ENCODE measurements around the gene FRZB. TPM values are rescaled to one million over a fixed set of nuclear protein-coding genes. Genes with fewer than 3 reads are reported as not detected.

Gene FRZB
- total and polyA plus RNA-seq, 2 donors (not counting 1 experiment from before 2014, with no cell fraction given) = 1.5 to 2.0 TPM

DNA sequence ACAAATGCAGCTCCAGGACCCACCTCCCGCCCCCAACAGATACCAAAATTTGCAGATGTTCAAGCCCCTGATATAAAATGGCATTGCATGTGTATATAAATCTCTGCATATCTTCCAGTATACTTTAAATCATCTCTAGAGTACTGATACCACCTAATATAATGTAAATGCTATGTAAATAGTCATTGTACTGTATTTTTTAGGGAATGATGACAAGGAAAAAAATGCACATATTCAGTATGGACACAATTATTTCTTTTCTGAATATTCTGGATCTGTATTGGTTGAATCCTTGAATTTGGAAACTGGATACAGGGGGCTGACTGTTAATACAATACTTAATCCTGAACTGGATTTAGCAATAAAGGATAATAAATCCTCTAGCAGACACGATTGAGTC lies 67.7 kb downstream of the FRZB start:
- no peaks in the 10 kb centered on the region for H3K36me3 ChIP-seq (ENCODE audit: control insufficient read depth, insufficient read depth, low read length)
- H3K4me2 ChIP-seq (ENCODE audit: extremely low read depth, insufficient read depth, low read length) = no peak overlapping the region
- no peak overlapping the region for H3K27ac ChIP-seq (ENCODE audit: insufficient read depth, low read length)
- no peak for DNase-seq (ENCODE audit: low read depth in 2 of 2)
- H3K9me3 ChIP-seq (ENCODE audit: control insufficient read depth, insufficient read depth, low read depth, low read length) = no peaks in the 10 kb centered on the region
- TF ChIP-seq EZH2 (IDR thresholded peaks at IDR 0.05; ENCODE audit: low read length, missing control alignments) = no peak
- no peak for TF ChIP-seq CTCF (conservative IDR thresholded peaks at IDR 0.05 in 1 of 2, IDR thresholded peaks at IDR 0.05 in 1 of 2; ENCODE audit: low read depth in 1 of 2, low read length in 2 of 2)
- no peaks in the 10 kb centered on the region for H3K79me2 ChIP-seq (ENCODE audit: control insufficient read depth, insufficient read depth, low read length)
- no peaks in the 10 kb centered on the region for H4K20me1 ChIP-seq (ENCODE audit: control insufficient read depth, extremely low read depth, insufficient read depth, low read length)
- no peaks in the 10 kb centered on the region for H3K4me1 ChIP-seq (ENCODE audit: control insufficient read depth, extremely low read depth, insufficient read depth, low read length)
- H3K27me3 ChIP-seq (ENCODE audit: control insufficient read depth, insufficient read depth, low read length) = no peaks in the 10 kb centered on the region
- H3K4me3 ChIP-seq (replicated peaks in 1 of 4; ENCODE audit: control extremely low read depth in 1 of 4, insufficient read depth in 1 of 4, low read depth in 3 of 4, low read length in 4 of 4) = no peak overlapping the region
- H2AFZ ChIP-seq (ENCODE audit: low read length) = no peak overlapping the region
- no peak overlapping the region for H3K9ac ChIP-seq (ENCODE audit: insufficient read depth, low read length)

DNA sequence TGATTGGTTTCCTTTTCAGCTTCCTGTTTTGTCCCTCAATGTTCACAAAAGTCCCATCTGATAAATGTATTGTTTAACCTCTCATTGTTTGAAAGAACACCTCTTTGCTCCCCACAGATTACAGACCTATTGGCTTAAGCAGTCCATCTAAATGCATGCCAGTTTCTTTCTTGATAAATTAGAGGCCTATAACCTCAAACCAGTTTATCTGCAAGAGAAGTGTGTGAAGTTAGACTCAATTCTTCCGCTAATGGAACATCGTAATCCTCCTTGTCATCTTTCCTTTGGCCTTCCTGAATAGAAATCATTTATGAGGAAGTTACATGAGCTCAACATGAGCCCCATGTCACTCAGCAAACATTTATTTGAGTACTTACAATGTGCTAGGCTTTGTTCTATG lies 74.0 kb downstream of the FRZB start:
- no peak for TF ChIP-seq CTCF (conservative IDR thresholded peaks at IDR 0.05 in 1 of 2, IDR thresholded peaks at IDR 0.05 in 1 of 2; ENCODE audit: low read depth in 1 of 2, low read length in 2 of 2)
- no peak for TF ChIP-seq EZH2 (IDR thresholded peaks at IDR 0.05; ENCODE audit: low read length, missing control alignments)

DNA sequence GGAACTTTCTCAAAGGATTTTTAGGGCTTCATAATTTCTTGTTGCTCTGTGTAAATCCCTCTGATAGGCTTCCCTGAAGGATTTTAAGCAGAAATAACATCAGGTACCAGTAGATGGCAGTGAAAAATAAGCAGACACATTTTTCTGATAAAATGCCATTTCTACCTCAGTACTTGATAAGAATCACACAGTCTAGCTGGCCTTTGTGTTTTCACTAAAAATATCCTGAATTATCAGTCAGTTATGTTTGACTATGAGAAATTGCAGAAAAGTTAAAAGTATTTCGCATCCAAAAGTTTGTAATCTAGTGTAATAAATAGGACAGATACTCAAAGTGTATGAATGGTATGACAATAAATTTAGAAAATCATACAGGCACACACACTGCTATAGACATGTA lies 81.7 kb downstream of the FRZB start:
- H3K79me2 ChIP-seq (ENCODE audit: control insufficient read depth, insufficient read depth, low read length) = no peaks in the 10 kb centered on the region
- H3K4me1 ChIP-seq (ENCODE audit: control insufficient read depth, extremely low read depth, insufficient read depth, low read length) = no peaks in the 10 kb centered on the region
- TF ChIP-seq CTCF (conservative IDR thresholded peaks at IDR 0.05 in 1 of 2, IDR thresholded peaks at IDR 0.05 in 1 of 2; ENCODE audit: low read depth in 1 of 2, low read length in 2 of 2) = peak; percentile 46 to 51
- TF ChIP-seq EZH2 (IDR thresholded peaks at IDR 0.05; ENCODE audit: low read length, missing control alignments) = no peak
- H3K4me3 ChIP-seq (replicated peaks in 1 of 4; ENCODE audit: control extremely low read depth in 1 of 4, insufficient read depth in 1 of 4, low read depth in 3 of 4, low read length in 4 of 4) = no peak overlapping the region
- no peaks in the 10 kb centered on the region for H4K20me1 ChIP-seq (ENCODE audit: control insufficient read depth, extremely low read depth, insufficient read depth, low read length)
- H3K9ac ChIP-seq (ENCODE audit: insufficient read depth, low read length) = no peak overlapping the region
- no peaks in the 10 kb centered on the region for H3K36me3 ChIP-seq (ENCODE audit: control insufficient read depth, insufficient read depth, low read length)
- H3K9me3 ChIP-seq (ENCODE audit: control insufficient read depth, insufficient read depth, low read depth, low read length) = no peaks in the 10 kb centered on the region
- no peak overlapping the region for H3K27ac ChIP-seq (ENCODE audit: insufficient read depth, low read length)
- H3K27me3 ChIP-seq (ENCODE audit: control insufficient read depth, insufficient read depth, low read length) = no peaks in the 10 kb centered on the region
- no peak overlapping the region for H3K4me2 ChIP-seq (ENCODE audit: extremely low read depth, insufficient read depth, low read length)
- no peak overlapping the region for H2AFZ ChIP-seq (ENCODE audit: low read length)
- peak; percentile 49 to 66 for DNase-seq (ENCODE audit: low read depth in 2 of 2)

More for the DNA sequence above, 74.0 kb downstream of the FRZB start:
- Histone ChIP-seq H4K20me1 (ENCODE audit: control insufficient read depth, extremely low read depth, insufficient read depth, low read length) (no peaks in the 10 kb centered on the region), H3K36me3 (ENCODE audit: control insufficient read depth, insufficient read depth, low read length) (no peaks in the 10 kb centered on the region), H3K4me1 (ENCODE audit: control insufficient read depth, extremely low read depth, insufficient read depth, low read length) (no peaks in the 10 kb centered on the region), H3K4me2 (ENCODE audit: extremely low read depth, insufficient read depth, low read length) (no peak overlapping the region), H3K27me3 (ENCODE audit: control insufficient read depth, insufficient read depth, low read length) (no peaks in the 10 kb centered on the region), H3K27ac (ENCODE audit: insufficient read depth, low read length) (no peak overlapping the region), H3K9me3 (ENCODE audit: control insufficient read depth, insufficient read depth, low read depth, low read length) (no peaks in the 10 kb centered on the region), H3K79me2 (ENCODE audit: control insufficient read depth, insufficient read depth, low read length) (no peaks in the 10 kb centered on the region), H3K9ac (ENCODE audit: insufficient read depth, low read length) (no peak overlapping the region), H2AFZ (ENCODE audit: low read length) (no peak overlapping the region), H3K4me3 (replicated peaks in 1 of 4; ENCODE audit: control extremely low read depth in 1 of 4, insufficient read depth in 1 of 4, low read depth in 3 of 4, low read length in 4 of 4) (no peak overlapping the region)
- no peak for DNase-seq (ENCODE audit: low read depth in 2 of 2)
